Fibroblast of skin of left quadriceps (primary cell): ENCODE measurements around the gene PLA2G6.

Source experiments
- DNase-seq, 2 experiments: peaks; one replicate each; pipeline ENCODE4 v3.0.0-alpha.2; 2013; ENCODE audit warnings: low read depth in 2 of 2

PLA2G6 gene

DNA sequence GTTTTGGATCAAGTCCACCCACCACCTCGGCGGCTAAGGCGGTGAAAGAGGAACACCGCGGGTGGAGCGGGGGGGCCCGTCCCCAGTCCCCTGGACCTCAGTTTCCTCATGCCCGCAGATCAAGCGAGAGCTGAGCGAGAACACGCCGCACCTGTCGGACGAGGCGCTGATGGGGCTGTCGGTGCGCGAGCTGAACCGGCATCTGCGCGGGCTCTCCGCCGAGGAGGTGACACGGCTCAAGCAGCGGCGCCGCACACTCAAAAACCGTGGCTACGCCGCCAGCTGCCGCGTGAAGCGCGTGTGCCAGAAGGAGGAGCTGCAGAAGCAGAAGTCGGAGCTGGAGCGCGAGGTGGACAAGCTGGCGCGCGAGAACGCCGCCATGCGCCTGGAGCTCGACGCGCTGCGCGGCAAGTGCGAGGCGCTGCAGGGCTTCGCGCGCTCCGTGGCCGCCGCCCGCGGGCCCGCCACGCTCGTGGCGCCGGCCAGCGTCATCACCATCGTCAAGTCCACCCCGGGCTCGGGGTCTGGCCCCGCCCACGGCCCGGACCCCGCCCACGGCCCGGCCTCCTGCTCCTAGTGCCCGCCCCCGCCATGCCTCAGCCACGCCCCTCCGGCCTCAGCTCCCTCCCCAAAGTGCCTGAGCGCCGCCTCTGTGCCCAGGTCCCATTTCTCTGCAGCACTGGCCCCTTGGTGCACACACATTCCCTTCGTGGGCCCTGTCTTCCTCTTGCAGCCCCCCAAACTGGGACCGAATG, 32.8 kb upstream of the PLA2G6 start:
- no peak for DNase-seq

DNA sequence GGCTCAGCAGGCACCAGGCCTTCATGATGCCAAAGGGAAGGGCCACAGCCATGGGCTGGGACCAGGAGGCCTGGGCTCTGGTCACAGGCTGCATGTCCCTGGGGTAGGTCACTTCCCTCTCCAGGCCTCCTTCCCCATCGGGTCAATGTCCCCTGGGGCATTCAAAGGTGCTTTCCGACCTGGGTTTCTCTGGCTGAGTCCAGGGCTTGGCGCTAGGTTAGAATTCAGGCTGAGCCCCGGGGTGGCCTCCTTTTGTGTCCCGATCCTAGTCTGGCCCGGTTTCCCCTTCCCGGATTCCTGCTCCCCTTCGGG, 32.3 kb upstream of the PLA2G6 start:
- DNase-seq, result no peak

- no peak for DNase-seq
Measured at GRCh38 chr22:38213319-38213989, 31.8 kb upstream of the PLA2G6 start.

DNA sequence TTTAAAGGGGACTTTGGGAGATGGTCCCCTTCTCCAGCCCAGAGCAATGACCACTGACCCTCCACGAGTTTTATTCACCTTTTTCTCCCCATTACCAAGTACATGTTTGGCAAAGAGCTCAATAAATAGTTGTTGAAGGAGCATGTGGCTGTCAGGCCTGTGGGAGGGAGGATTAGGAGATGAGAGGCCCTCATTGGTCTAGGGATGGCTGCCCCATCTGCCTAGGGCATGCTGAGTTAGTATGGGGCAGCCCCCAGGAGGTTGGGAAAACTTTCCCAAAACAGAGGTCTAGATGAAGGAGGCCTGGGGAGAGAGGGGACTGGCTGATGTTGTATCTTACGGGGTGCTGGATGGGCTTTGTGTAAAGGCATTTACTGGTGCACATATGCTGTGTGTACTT, 30.8 kb upstream of the PLA2G6 start:
- no peak for DNase-seq

DNA sequence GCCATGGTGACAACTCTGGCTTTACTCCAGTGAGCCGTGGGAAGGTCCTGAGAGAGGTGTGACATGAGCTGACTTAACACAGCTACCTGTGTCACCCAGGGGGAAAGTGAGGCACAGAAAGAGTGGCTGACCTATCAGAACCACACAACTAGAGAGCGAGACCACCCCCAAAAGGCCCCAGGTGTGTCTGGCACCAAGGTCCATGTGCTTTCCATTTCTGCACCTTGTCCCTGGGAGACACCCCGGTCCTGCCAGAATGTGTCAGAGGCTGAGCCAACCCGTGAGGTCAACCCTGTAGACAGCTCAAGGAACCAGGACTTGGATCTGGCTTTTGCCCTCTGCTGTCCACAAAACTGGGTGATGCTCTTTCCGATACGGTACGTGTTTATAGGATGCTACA, 29.9 kb upstream of the PLA2G6 start:
- no peak for DNase-seq

DNA sequence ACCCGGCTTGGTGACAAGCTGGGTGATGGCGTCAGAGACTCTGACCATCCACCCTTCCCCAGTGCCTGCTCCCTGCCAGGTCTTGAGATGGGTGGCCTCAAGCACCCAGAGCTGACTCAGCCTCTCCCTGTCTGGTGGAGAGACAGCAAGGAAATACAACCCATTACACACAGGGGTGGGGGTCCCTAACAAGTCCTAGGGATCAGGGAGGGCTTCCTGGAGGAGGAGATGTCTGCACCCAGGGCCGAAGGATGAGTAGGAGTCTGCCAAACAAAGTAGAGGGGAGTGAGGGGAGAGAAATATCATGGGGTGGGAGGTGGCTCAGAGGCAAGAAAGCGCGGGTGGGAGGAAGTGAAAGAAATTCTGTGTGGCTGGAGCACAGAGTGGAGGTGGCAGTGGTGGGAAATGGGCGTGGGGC, 26.9 kb upstream of the PLA2G6 start:
- no peak for DNase-seq

DNA sequence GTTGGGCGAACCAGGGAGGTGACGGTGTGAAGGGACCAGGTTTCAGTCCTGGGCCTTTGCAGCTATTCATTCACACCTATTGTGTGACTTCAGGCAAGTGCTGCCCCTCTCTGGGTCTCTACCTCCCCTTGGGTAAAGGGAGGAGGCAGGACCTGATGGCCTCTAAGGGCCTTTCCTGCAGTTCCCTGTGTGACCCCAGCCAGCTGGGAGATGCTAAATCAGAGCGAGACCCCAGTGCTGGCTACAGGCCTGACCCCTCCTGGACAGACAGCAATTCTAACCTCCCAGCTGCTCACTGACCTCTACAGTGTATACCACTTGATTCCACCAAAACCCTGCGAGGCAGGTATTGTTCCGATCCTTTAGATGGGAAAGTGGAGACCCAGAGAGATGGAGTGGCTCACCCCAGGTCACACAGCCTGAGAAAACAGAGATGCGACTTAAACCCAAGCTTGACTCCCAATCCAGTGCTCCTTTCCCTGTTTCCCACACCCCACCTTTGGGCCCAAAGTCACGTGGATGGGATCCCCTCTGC, 26.3 kb upstream of the PLA2G6 start:
- DNase-seq, result no peak

- DNase-seq, result peak; percentile 44 to 57
Measured at GRCh38 chr22:38205261-38206128, 23.9 kb upstream of the PLA2G6 start.

GRCh38 chr22:38204784-38205183, 23.2 kb upstream of the PLA2G6 start:
- no peak for DNase-seq

DNA sequence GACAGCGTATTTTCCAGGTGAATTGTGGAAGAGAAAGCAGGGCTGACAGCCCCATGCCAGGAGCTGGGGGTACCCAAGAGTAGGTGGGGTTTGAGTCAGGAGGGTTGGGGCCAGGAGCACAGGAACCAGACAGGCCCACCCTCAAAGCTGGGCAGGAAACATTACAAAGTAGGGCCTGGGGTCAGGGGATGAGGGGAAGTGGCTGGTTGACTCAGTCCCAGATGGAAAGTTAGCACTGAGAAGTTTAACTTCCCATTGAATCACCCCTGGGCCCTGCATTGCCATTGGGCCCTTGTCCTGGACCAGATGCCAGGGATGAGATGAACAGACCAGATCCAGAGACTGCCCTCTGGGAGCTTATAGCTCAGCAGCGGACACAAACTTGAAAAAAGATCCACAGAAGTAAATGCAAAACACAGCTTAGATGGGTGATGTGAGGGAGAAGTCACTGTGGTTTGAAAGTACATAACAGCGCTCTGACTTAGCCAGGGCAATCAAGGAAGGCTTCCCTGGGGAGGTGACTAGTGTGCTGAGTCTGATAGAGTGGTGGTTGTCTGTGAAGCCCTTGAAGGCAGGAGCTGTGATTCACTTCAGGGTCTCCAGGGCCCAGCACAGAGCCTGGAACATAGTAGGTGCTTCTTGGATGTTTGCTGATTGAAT, 22.4 kb upstream of the PLA2G6 start:
- no peak for DNase-seq

GRCh38 chr22:38203090-38203810, 21.6 kb upstream of the PLA2G6 start:
- no peak for DNase-seq

GRCh38 chr22:38202437-38203089, 20.9 kb upstream of the PLA2G6 start:
- peak; percentile 50 to 61 for DNase-seq

DNA sequence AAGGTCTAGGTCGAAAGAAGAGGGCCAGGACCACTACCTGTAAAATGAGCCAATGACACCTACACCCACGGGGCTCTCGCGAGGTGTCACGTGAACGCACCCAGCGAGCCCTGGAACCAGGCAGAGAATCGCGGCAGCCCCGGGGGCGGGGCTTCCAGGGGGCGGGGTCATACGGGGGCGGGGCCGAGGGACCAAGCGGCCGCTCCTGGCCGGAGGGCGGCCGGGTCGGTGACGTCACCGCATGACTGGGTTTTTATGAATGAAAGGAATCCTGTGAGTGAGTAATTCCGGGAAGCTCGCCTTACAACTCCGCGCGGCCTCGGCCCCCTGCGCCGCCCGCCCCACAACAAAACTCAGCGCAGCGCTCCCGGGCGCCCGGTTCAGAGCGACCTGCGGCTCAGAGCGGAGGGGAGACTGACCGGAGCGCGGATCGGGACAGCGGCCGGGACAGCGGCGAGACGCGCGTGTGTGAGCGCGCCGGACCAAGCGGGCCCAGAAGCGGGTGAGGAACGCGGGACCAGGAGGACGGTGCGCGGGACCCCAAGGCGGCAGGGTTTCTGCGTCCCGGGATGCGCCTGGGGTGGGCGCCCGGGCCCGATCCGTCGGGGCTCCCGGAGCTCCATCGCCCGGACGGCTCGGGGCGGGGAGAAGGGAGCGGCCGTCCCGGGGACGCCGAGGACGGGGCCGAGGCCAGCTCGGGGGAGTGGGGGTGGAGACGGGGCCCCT, 20.2 kb upstream of the PLA2G6 start, which contains the start of gene MAFF:
TSS of gene MAFF (plus strand) at position 284 of the 726 bp plus-strand sequence. CDS start 11,860 bp downstream, outside the sequence.
- DNase-seq, result peak; percentile 93 to 94

DNA sequence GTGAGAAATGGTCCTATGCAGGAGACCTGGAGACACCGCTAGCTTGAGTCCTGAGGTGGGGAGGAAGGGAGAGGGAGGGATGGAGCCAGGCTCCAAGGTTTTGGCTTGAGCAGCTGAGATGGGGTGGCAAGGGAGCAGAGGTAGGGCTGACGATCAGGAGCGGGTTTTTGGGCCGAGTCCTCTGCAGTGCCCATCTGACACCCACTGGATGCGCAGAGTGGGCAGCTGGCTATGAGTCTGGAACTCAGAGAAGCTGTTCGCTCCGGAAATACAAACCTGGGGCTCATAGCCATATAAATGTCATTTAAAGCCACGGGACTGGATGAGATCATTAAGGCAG, 19.7 kb upstream of the PLA2G6 start:
- no peak for DNase-seq

DNA sequence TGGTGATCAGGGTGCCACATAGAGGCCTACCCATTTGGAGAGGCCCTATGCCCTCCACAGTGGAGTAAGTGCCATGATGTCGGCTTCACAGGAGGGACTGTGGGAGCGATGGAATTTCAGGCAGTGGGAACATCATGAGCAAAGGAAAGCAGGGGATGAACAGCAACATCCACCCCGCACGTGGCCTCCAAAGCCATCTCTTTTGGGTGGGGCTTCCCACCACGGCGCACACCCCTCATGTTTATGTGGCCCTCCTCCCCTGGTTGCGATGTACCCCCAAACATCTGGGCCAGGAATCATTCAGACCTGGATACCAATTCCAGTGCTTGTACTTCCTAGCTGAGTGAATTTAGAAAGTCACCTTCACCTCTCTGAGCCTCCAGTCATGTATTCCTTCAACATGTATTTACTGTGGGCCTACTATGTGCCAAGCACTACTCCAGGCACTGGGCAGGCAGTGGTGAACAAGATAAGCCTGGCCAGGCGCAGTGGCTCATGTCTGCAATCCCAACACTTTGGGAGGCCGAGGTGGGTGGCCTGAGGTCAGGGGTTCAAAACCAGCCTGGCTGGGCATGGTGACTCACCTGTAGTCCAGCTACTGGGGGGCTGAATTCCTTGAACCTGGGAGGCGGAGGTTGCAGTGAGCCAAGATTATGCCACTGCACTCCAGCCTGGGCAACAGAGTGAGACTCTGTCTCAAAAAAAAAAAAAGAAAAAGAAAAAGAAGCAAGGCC, 18.4 kb upstream of the PLA2G6 start:
- no peak for DNase-seq

- DNase-seq, result no peak
Measured at GRCh38 chr22:38196791-38197419, 15.3 kb upstream of the PLA2G6 start.

DNA sequence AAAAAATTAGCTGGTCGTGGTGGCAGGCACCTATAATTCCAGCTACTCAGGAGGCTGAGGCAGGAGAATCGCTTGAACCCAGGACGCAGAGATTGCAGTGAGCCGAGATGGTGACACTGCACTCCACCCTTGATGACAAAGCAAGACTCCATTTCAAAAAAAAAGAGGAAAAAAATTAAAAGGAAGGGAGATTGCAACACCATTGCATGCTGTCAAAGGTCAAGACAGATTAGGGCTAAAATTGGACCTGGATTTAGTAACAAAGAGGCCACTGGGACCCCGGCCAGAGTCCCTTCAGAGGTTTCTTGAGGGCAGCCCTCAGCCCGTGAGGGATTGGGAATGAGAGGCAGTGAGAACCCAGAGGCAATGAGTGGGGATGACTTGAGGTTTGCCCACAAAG, 11.9 kb upstream of the PLA2G6 start:
- DNase-seq, result no peak

- no peak for DNase-seq
Measured at GRCh38 chr22:38192475-38192863, 10.8 kb upstream of the PLA2G6 start.
